ENCODE measurements around the gene TSTD2.

DNA sequence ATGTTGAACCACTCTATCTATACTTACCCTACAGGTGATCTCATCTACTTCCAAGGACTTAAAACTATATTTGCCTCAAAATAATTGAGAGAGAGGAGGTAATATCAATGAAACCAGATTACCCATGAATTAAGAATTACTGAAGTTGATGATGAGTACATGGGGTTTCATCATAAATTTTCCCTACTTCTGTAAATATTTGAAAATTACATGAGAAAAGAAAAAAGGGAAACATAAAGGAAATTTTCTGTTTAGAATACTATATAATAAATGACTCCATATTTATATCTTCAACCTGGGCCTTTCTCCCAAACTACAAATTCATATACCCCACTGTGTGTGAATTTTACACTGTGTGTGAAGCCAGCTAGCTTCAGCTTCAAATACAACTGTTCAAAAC, 2.6 kb downstream of the TSTD2 start:
- no peak for TF ChIP-seq POLR2A (IDR thresholded peaks at IDR 0.05; ENCODE audit: low read depth, low read length)
- TF ChIP-seq TAF1 (IDR thresholded peaks at IDR 0.05; ENCODE audit: borderline replicate concordance, low read depth, low read length), result no peak
